BJ (cell line): ENCODE results near the gene MARK1. TPM values are rescaled to one million over a fixed set of nuclear protein-coding genes. Genes with fewer than 3 reads are reported as not detected.

Source experiments
- CTCF ChIA-PET: fragments of 350-600 bp; formaldehyde crosslinking; extraction: SDS; loops from one replicate; lab custom pipeline; 2021; ENCODE audit warnings: antibody characterized with exemption, inconsistent platforms; lab: Yijun Ruan, JAX
- POLR2A ChIA-PET: fragments of 300-600 bp; sonication (Branson Sonifier 250); formaldehyde crosslinking; extraction: SDS; loops from one replicate; lab custom pipeline; 2021; ENCODE audit warnings: antibody characterized with exemption; lab: Charles Lee
- DNase-seq: peaks from one replicate; pipeline ENCODE4 v3.0.0-alpha.2; 2011; ENCODE audit warnings: low read depth
- H3K27me3 ChIP-seq: 2 replicates; pipeline ENCODE4 v1.6.0; 2011; ENCODE audit warnings: low read length; ENCODE audit not compliant: control insufficient read depth, insufficient read depth
- H3K36me3 ChIP-seq: 2 replicates; pipeline ENCODE4 v1.5.1; 2011; ENCODE audit warnings: low read length; ENCODE audit not compliant: control insufficient read depth, insufficient read depth
- H3K4me3 ChIP-seq: 2 replicates; pipeline ENCODE4 v1.5.1; 2011; ENCODE audit warnings: low read depth, mild to moderate bottlenecking, control low read depth, low read length
- polyA plus RNA-seq: library from polyadenylated mRNA; depleted of rRNA; stranded (reverse); fragments of >200 nt; gene quantifications from 2 replicates; pipeline ENCODE4 v1.2.3, GENCODE V29; 2011
- TF ChIP-seq, protein P1 (sequence below): IDR thresholded peaks from 2 replicates; pipeline ENCODE4 v1.5.1; 2011; ENCODE audit warnings: low read depth, mild to moderate bottlenecking, control low read depth, inconsistent platforms, low read length, moderate library complexity; ENCODE audit not compliant: insufficient read depth

MARK1 gene
- polyA plus RNA-seq, 1 experiment, result 0.97 TPM

DNA sequence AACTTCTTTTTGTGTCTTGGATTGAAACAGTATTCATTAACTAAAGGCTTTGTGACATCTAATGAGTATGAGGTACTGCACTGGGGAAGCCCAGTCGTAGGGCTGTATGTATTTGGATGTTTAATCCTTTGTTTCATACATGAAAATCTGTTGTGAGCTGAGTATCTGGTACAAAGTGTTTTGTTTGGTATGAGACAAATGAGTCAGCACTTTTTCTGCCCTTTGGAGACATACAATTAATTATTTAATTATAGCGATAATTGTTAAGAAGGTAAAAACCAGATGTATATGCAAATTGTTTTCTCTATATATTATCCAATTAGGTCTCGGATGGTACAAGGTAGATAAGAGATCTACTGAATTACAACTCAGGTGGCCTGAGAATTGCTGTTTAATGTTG lies 36.3 kb downstream of the MARK1 start:
- TF ChIP-seq, protein P1, sequence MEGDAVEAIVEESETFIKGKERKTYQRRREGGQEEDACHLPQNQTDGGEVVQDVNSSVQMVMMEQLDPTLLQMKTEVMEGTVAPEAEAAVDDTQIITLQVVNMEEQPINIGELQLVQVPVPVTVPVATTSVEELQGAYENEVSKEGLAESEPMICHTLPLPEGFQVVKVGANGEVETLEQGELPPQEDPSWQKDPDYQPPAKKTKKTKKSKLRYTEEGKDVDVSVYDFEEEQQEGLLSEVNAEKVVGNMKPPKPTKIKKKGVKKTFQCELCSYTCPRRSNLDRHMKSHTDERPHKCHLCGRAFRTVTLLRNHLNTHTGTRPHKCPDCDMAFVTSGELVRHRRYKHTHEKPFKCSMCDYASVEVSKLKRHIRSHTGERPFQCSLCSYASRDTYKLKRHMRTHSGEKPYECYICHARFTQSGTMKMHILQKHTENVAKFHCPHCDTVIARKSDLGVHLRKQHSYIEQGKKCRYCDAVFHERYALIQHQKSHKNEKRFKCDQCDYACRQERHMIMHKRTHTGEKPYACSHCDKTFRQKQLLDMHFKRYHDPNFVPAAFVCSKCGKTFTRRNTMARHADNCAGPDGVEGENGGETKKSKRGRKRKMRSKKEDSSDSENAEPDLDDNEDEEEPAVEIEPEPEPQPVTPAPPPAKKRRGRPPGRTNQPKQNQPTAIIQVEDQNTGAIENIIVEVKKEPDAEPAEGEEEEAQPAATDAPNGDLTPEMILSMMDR, result no peak
- Histone ChIP-seq H3K27me3 (no peaks in the 10 kb centered on the region), H3K4me3 (no peak overlapping the region), H3K36me3 (no peaks in the 10 kb centered on the region)
- no peak for DNase-seq
- ChIA-PET POLR2A (no interaction called here), CTCF (interaction anchor here (1.2 to 1.6 kb wide), 2 partner anchors 8 to 104 kb away, joined by 3 to 4 read pairs; no protein-coding TSS in a partner anchor)

DNA sequence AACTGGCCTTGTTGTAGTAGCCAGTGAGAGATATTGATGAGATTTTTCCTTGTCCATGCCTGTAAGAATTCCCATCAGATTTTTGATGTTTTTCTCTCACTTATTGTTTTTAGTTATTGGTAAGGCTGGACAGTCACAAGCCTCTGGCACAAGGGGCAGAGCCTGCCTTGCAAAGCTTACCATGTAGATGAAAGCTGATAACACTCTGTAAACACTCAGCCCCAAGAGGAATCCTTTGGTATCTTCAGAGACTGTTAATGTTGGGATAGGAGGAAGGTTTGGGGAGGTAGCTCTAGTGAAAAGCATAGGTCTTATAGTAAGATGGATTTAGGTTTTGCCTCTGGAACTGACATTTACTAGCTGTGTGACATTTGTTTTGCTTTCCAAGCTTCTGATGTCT lies 37.7 kb downstream of the MARK1 start:
- CTCF ChIA-PET, result interaction anchor here (0.7 to 1.6 kb wide), 3 partner anchors 10 to 1798 kb away, joined by 3 to 4 read pairs (median 4); no protein-coding TSS in a partner anchor
- Histone ChIP-seq H3K27me3 (no peaks in the 10 kb centered on the region), H3K36me3 (no peaks in the 10 kb centered on the region), H3K4me3 (no peak overlapping the region)
- DNase-seq, result no peak
- TF ChIP-seq, protein P1, result no peak
- POLR2A ChIA-PET, result no interaction called here

DNA sequence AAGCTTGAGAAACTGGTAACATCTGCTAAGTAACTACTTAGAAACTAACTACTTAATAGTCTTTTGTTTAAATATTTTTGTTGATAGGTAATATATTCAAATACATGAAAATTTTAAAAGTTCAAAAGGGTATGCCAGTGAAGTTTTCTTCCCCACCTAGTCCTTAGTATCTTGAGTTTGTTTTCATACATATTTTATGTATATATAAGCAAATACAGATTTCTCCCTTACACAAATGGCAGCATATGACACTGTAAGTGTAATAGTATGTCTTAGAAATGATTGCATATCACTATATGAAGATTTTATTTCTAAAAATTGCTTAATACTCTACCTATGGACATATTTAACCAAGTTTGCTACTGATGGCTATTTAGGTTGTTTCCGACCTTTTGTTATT lies 38.9 kb downstream of the MARK1 start:
- DNase-seq, result no peak

DNA sequence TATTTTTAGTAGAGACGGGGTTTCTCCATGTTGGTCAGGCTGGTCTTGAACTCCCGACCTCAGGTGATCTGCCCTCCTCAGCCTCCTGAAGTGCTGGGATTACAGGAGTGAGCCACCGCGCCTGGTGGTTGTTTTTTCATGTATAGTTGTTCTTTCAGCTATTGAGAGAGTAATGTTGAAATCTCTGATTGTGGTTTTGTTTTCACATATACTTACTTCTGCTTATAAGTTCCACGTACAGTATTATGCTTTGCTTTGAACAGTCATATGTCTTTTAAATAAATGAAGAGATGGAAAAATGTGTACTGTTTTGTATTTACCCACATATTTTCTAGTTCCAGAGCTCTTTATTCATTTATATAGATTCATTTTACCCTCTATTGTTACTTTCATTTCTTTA lies 44.5 kb downstream of the MARK1 start:
- H3K27me3 ChIP-seq, result no peaks in the 10 kb centered on the region
- POLR2A ChIA-PET, result no interaction called here
- DNase-seq, result no peak
- no peaks in the 10 kb centered on the region for H3K36me3 ChIP-seq
- TF ChIP-seq, protein P1, result no peak
- no peak overlapping the region for H3K4me3 ChIP-seq
- CTCF ChIA-PET, result no interaction called here

More for the DNA sequence above, 38.9 kb downstream of the MARK1 start:
- no peaks in the 10 kb centered on the region for H3K36me3 ChIP-seq
- no peak overlapping the region for H3K4me3 ChIP-seq
- POLR2A ChIA-PET, result no interaction called here
- TF ChIP-seq, protein P1, result no peak
- CTCF ChIA-PET, result no interaction called here
- no peaks in the 10 kb centered on the region for H3K27me3 ChIP-seq

DNA sequence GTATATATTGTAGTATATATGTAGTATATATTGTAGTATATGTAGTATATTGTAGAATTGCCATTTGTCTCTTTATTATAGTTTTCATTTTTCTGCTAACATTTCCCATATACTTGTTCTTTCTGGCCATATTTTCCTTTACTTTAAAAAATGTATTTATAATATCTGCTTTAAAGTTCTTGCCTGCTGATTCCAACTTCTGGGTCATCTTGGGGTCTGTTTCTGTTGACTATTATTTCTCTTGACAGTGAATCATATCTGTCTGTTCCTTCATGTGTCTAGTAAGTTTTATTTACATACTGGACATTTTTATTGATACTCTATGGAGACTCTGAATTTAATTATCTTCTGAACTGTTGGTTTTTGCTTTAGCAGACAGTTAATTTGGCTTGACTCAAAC lies 45.9 kb downstream of the MARK1 start:
- Histone ChIP-seq H3K27me3 (no peaks in the 10 kb centered on the region), H3K4me3 (no peak overlapping the region), H3K36me3 (no peaks in the 10 kb centered on the region)
- POLR2A ChIA-PET, result no interaction called here
- TF ChIP-seq, protein P1, result no peak
- no peak for DNase-seq
- CTCF ChIA-PET, result no interaction called here
